ENCODE results near the gene NDUFS8. TPM values are rescaled to one million over a fixed set of nuclear protein-coding genes. Genes with fewer than 3 reads are reported as not detected.

Gene NDUFS8
- total and polyA plus RNA-seq, 2 donors (not counting 1 experiment from before 2014, with no cell fraction given): 73.9 to 84.6 TPM

GRCh38 chr11:68016904-68017817, 13.3 kb upstream of the NDUFS8 start:
- Histone ChIP-seq H3K79me2 (ENCODE audit: control insufficient read depth, insufficient read depth, low read length) (no peaks in the 10 kb centered on the region), H3K4me1 (ENCODE audit: control insufficient read depth in 2 of 2, insufficient read depth in 2 of 2, low read length in 2 of 2) (no peaks in the 10 kb centered on the region), H3K27ac (ENCODE audit: low read length in 2 of 2) (no peak overlapping the region), H3K9ac (ENCODE audit: low read length) (no peak overlapping the region), H3K9me3 (ENCODE audit: control extremely low read depth in 1 of 3, control insufficient read depth in 2 of 3, insufficient read depth in 1 of 3, low read length in 2 of 3) (no peaks in the 10 kb centered on the region), H4K20me1 (ENCODE audit: control insufficient read depth, insufficient read depth, low read length, poor library complexity, severe bottlenecking) (no peaks in the 10 kb centered on the region), H3K27me3 (replicated peaks in 1 of 4; ENCODE audit: control extremely low read depth in 1 of 4, control insufficient read depth in 3 of 4, insufficient read depth in 4 of 4, low read length in 3 of 4) (no peaks in the 10 kb centered on the region), H3K4me3 (ENCODE audit: control extremely low read depth in 1 of 5, extremely low read depth in 1 of 5, insufficient read depth in 1 of 5, low read depth in 2 of 5, low read length in 4 of 5) (no peak overlapping the region), H2AFZ (ENCODE audit: insufficient read depth, low read depth, low read length, poor library complexity, severe bottlenecking) (no peak overlapping the region), H3K36me3 (replicated peaks in 1 of 2; ENCODE audit: control extremely low read depth in 1 of 2, control insufficient read depth in 1 of 2, extremely low read depth in 1 of 2, insufficient read depth in 2 of 2, low read length in 1 of 2) (no peaks in the 10 kb centered on the region), H3K4me2 (replicated peaks; ENCODE audit: low read depth, low read length, poor library complexity, severe bottlenecking) (no peak overlapping the region)
- DNase-seq: no peak
- no peak for ATAC-seq (ENCODE audit: low read depth)
- Mint-ChIP-seq H3K9me3 (ENCODE audit: insufficient read depth) (no peaks in the 10 kb centered on the region), H3K27ac (no peak overlapping the region), H3K4me3 (no peak overlapping the region), H3K4me1 (no peaks in the 10 kb centered on the region), H3K27me3 (peaks cover 6% of the 10 kb centered on the region)
- TF ChIP-seq CTCF (IDR thresholded peaks at IDR 0.05) (no peak), EZH2 (IDR thresholded peaks at IDR 0.05; ENCODE audit: borderline replicate concordance, insufficient read depth, low read depth, low read length, poor library complexity, severe bottlenecking) (no peak)
- ChIA-PET POLR2A (no interaction called here), CTCF (no interaction called here)
- 80% methylated on average over 16 of the region's 16 CpGs for WGBS (ENCODE audit: insufficient coverage)
- intact Hi-C loops (cut with micrococcal nuclease): no loop called here

Measured in B cell (primary cell).